HEK293 (cell line): ENCODE measurements around the gene CEP85L.

ENCODE experiments used
- CTCF ChIA-PET: fragments of 350-600 bp; formaldehyde crosslinking; extraction: SDS; loops from one replicate; lab custom pipeline; 2021; ENCODE audit warnings: antibody characterized with exemption; lab: Yijun Ruan, JAX
- POLR2A ChIA-PET: fragments of 300-600 bp; formaldehyde crosslinking; extraction: SDS; loops from one replicate; lab custom pipeline; 2020; ENCODE audit warnings: antibody characterized with exemption, inconsistent platforms; lab: Yijun Ruan, JAX
- H3K27ac ChIP-seq: fragments of 200-500 bp; sonication (Bioruptor generic); 2 replicates; pipeline ENCODE4 v1.5.1; 2014; ENCODE audit warnings: low read depth, low read length, control low read depth, inconsistent platforms; ENCODE audit errors: extremely low read depth
- H3K36me3 ChIP-seq, 2 experiments: fragments of 200-500 bp in 1 of 2; sonication (Bioruptor generic) in 1 of 2; 1 replicate in 1 of 2; 2 replicates in 1 of 2; pipeline ENCODE4 v1.5.1; 2014 to 2017; ENCODE audit warnings: inconsistent platforms in 2 of 2, low read length in 2 of 2; ENCODE audit not compliant: control insufficient read depth in 2 of 2, insufficient read depth in 1 of 2
- H3K4me1 ChIP-seq: fragments of 200-500 bp; sonication (Bioruptor generic); 2 replicates; pipeline ENCODE4 v1.5.1; 2014; ENCODE audit warnings: mild to moderate bottlenecking, low read length, inconsistent platforms; ENCODE audit not compliant: control insufficient read depth, insufficient read depth
- H3K4me3 ChIP-seq: 2 replicates; pipeline ENCODE4 v1.5.1; 2011; ENCODE audit warnings: low read depth, mild to moderate bottlenecking, control low read depth, low read length, moderate library complexity
- H3K9me3 ChIP-seq: fragments of 200-500 bp; sonication (Bioruptor generic); 2 replicates; pipeline ENCODE4 v1.5.1; 2014; ENCODE audit warnings: low read depth, low read length, inconsistent platforms; ENCODE audit not compliant: control insufficient read depth, insufficient read depth
- ELK4 ChIP-seq: IDR thresholded peaks from 2 replicates; pipeline ENCODE4 v1.6.1; 2011; ENCODE audit warnings: mild to moderate bottlenecking, low read depth, low read length, borderline replicate concordance
- MYNN ChIP-seq: fragments of 450-650 bp; formaldehyde crosslinking; IDR thresholded peaks from 2 replicates; pipeline ENCODE4 v1.5.1; 2016; ENCODE audit warnings: missing biosample characterization, missing genetic modification characterization, borderline replicate concordance
- PRDM6 ChIP-seq: fragments of 450-650 bp; formaldehyde crosslinking; IDR thresholded peaks from 2 replicates; pipeline ENCODE4 v1.5.1; 2017; ENCODE audit warnings: missing biosample characterization, missing genetic modification characterization
- SETDB1 ChIP-seq: IDR thresholded peaks from one replicate; pipeline ENCODE4 v1.6.1; 2017; ENCODE audit warnings: mild to moderate bottlenecking, low read length, moderate library complexity, mixed read lengths; ENCODE audit not compliant: insufficient read length
- ZBTB17 ChIP-seq: fragments of 450-650 bp; formaldehyde crosslinking; IDR thresholded peaks from 2 replicates; pipeline ENCODE4 v1.5.1; 2016; ENCODE audit warnings: missing biosample characterization, missing genetic modification characterization
- ZBTB20 ChIP-seq: fragments of 450-650 bp; formaldehyde crosslinking; IDR thresholded peaks from 2 replicates; pipeline ENCODE4 v1.5.1; 2016; ENCODE audit warnings: missing biosample characterization, missing genetic modification characterization
- ZBTB48 ChIP-seq: fragments of 450-650 bp; formaldehyde crosslinking; IDR thresholded peaks from 2 replicates; pipeline ENCODE4 v1.5.1; 2016; ENCODE audit warnings: missing biosample characterization, missing genetic modification characterization
- ZFP3 ChIP-seq: fragments of 450-650 bp; formaldehyde crosslinking; IDR thresholded peaks from 2 replicates; pipeline ENCODE4 v1.5.1; 2016; ENCODE audit warnings: low read depth, missing biosample characterization, missing genetic modification characterization
- ZFP41 ChIP-seq: fragments of 450-650 bp; formaldehyde crosslinking; IDR thresholded peaks from 2 replicates; pipeline ENCODE4 v1.5.1; 2016; ENCODE audit warnings: missing biosample characterization, missing genetic modification characterization, borderline replicate concordance
- ZNF214 ChIP-seq: fragments of 450-650 bp; formaldehyde crosslinking; IDR thresholded peaks from 2 replicates; pipeline ENCODE4 v1.5.1; 2017; ENCODE audit warnings: missing biosample characterization, mild to moderate bottlenecking, missing genetic modification characterization, borderline replicate concordance
- ZNF221 ChIP-seq: fragments of 450-650 bp; formaldehyde crosslinking; IDR thresholded peaks from 2 replicates; pipeline ENCODE4 v1.5.1; 2017; ENCODE audit warnings: missing biosample characterization, missing genetic modification characterization, borderline replicate concordance
- ZNF239 ChIP-seq: fragments of 450-650 bp; formaldehyde crosslinking; IDR thresholded peaks from 2 replicates; pipeline ENCODE4 v1.5.1; 2016; ENCODE audit warnings: missing biosample characterization, missing genetic modification characterization
- ZNF24 ChIP-seq: fragments of 450-650 bp; formaldehyde crosslinking; IDR thresholded peaks from 2 replicates; pipeline ENCODE4 v1.5.1; 2016; ENCODE audit warnings: missing biosample characterization, missing genetic modification characterization
- ZNF354C ChIP-seq: fragments of 450-650 bp; formaldehyde crosslinking; IDR thresholded peaks from 2 replicates; pipeline ENCODE4 v1.5.1; 2016; ENCODE audit warnings: missing biosample characterization, missing genetic modification characterization, low read depth, borderline replicate concordance
- ZNF426 ChIP-seq: fragments of 450-650 bp; formaldehyde crosslinking; IDR thresholded peaks from 2 replicates; pipeline ENCODE4 v1.5.1; 2017; ENCODE audit warnings: missing biosample characterization, missing genetic modification characterization, mild to moderate bottlenecking, inconsistent platforms, moderate library complexity
- ZNF48 ChIP-seq: fragments of 450-650 bp; formaldehyde crosslinking; IDR thresholded peaks from 2 replicates; pipeline ENCODE4 v1.5.1; 2016; ENCODE audit warnings: missing biosample characterization, missing genetic modification characterization
- ZNF513 ChIP-seq: fragments of 450-650 bp; IDR thresholded peaks from 2 replicates; pipeline ENCODE4 v1.5.1; 2018; ENCODE audit warnings: missing biosample characterization, missing genetic modification characterization
- ZNF544 ChIP-seq: fragments of 450-650 bp; formaldehyde crosslinking; IDR thresholded peaks from 2 replicates; pipeline ENCODE4 v1.5.0; 2017; ENCODE audit warnings: missing biosample characterization, missing genetic modification characterization
- ZNF548 ChIP-seq: fragments of 450-650 bp; formaldehyde crosslinking; IDR thresholded peaks from 2 replicates; pipeline ENCODE4 v1.5.1; 2016; ENCODE audit warnings: missing biosample characterization, missing genetic modification characterization
- ZNF549 ChIP-seq: fragments of 450-650 bp; IDR thresholded peaks from 2 replicates; pipeline ENCODE4 v1.5.1; 2018; ENCODE audit warnings: missing biosample characterization, missing genetic modification characterization, mild to moderate bottlenecking, inconsistent platforms, moderate library complexity
- ZNF558 ChIP-seq: fragments of 450-650 bp; formaldehyde crosslinking; IDR thresholded peaks from 2 replicates; pipeline ENCODE4 v1.5.1; 2016; ENCODE audit warnings: missing biosample characterization, missing genetic modification characterization
- ZNF677 ChIP-seq: fragments of 450-650 bp; IDR thresholded peaks from 2 replicates; pipeline ENCODE4 v1.5.0; 2018; ENCODE audit warnings: missing biosample characterization, mild to moderate bottlenecking, missing genetic modification characterization, moderate library complexity
- ZNF76 ChIP-seq: fragments of 450-650 bp; formaldehyde crosslinking; IDR thresholded peaks from 2 replicates; pipeline ENCODE4; 2016; ENCODE audit warnings: low read depth, missing biosample characterization, missing genetic modification characterization, borderline replicate concordance
- ZNF792 ChIP-seq: fragments of 450-650 bp; formaldehyde crosslinking; IDR thresholded peaks from 2 replicates; pipeline ENCODE4 v1.5.1; 2016; ENCODE audit warnings: missing biosample characterization, missing genetic modification characterization
- ZSCAN18 ChIP-seq: fragments of 450-650 bp; formaldehyde crosslinking; IDR thresholded peaks from 2 replicates; pipeline ENCODE4 v1.5.1; 2016; ENCODE audit warnings: missing biosample characterization, missing genetic modification characterization
- ZSCAN4 ChIP-seq: fragments of 450-650 bp; formaldehyde crosslinking; IDR thresholded peaks from 2 replicates; pipeline ENCODE4 v1.5.1; 2017; ENCODE audit warnings: missing biosample characterization, missing genetic modification characterization
- ZXDB ChIP-seq: fragments of 450-650 bp; formaldehyde crosslinking; IDR thresholded peaks from 2 replicates; pipeline ENCODE4 v1.5.1; 2016; ENCODE audit warnings: missing biosample characterization, missing genetic modification characterization

The CEP85L gene

GRCh38 chr6:118460958-118461470, 190.4 kb downstream of the CEP85L start:
- Histone ChIP-seq H3K36me3 (peaks cover 0 to 22% of the 10 kb centered on the region in 2 experiments; a peak in 1 of 3 replicates), H3K27ac (no peak overlapping the region), H3K9me3 (no peaks in the 10 kb centered on the region), H3K4me1 (no peaks in the 10 kb centered on the region), H3K4me3 (no peak overlapping the region)
- ChIA-PET POLR2A (no interaction called here), CTCF (interaction anchor here (0.5 to 0.7 kb wide), 4 partner anchors 8 to 340 kb away, joined by 3 to 5 read pairs (median 4); no protein-coding TSS in a partner anchor)
- TF ChIP-seq ZNF354C (tag by site-specific recombination) = no peak
- TF ChIP-seq ZNF513 (tag by site-specific recombination) = no peak
- no peak for TF ChIP-seq ZBTB48 (tag by site-specific recombination)
- no peak for TF ChIP-seq ZSCAN18 (tag by site-specific recombination)
- no peak for TF ChIP-seq MYNN
- TF ChIP-seq ZNF239 (tag by site-specific recombination) = no peak

- TF ChIP-seq ZSCAN4 (tag by site-specific recombination) (no peak), ZXDB (no peak), ZNF214 (tag by site-specific recombination) (no peak), ZBTB17 (tag by site-specific recombination) (no peak), ZNF354C (tag by site-specific recombination) (no peak), ZNF48 (tag by site-specific recombination) (no peak), SETDB1 (no peak), ZNF677 (tag by site-specific recombination) (no peak), ZFP41 (tag by site-specific recombination) (no peak), ZNF792 (tag by site-specific recombination) (no peak)
- ChIA-PET POLR2A (no interaction called here), CTCF (no interaction called here)
- Histone ChIP-seq H3K27ac (no peak overlapping the region), H3K4me3 (no peak overlapping the region), H3K9me3 (no peaks in the 10 kb centered on the region), H3K36me3 (no peaks in the 10 kb centered on the region), H3K4me1 (no peaks in the 10 kb centered on the region)
Observed at GRCh38 chr6:118456982-118457381, 194.4 kb downstream of the CEP85L start.

GRCh38 chr6:118451839-118452238, 199.6 kb downstream of the CEP85L start:
- H3K36me3 ChIP-seq = no peaks in the 10 kb centered on the region
- no peak overlapping the region for H3K4me3 ChIP-seq
- ChIA-PET CTCF (no interaction called here), POLR2A (no interaction called here)
- no peaks in the 10 kb centered on the region; the same call in 1 of the 2 replicates for H3K9me3 ChIP-seq
- no peak overlapping the region for H3K27ac ChIP-seq
- H3K4me1 ChIP-seq = no peaks in the 10 kb centered on the region
- no peak for TF ChIP-seq ZNF24 (tag by site-specific recombination)
- no peak for TF ChIP-seq PRDM6 (tag by site-specific recombination)
- TF ChIP-seq ZBTB20 (tag by site-specific recombination) = no peak
- no peak for TF ChIP-seq ZNF544 (tag by site-specific recombination)
- TF ChIP-seq ZNF549 (tag by site-specific recombination) = no peak
- TF ChIP-seq ZFP3 (tag by site-specific recombination) = no peak
- TF ChIP-seq ZNF221 (tag by site-specific recombination) = no peak
- no peak for TF ChIP-seq ZNF558
- TF ChIP-seq ZNF76 (tag by site-specific recombination) = no peak
- TF ChIP-seq ZNF426 (tag by site-specific recombination) = no peak
- no peak for TF ChIP-seq ZNF548 (tag by site-specific recombination)
- TF ChIP-seq ELK4 = no peak
